Left kidney (tissue), 2 donors: ENCODE results near the gene CRYBA2. TPM values are rescaled to one million over a fixed set of nuclear protein-coding genes. Genes with fewer than 3 reads are reported as not detected.

ENCODE experiments used
- DNase-seq: peaks from one replicate; pipeline ENCODE4 v3.0.0-alpha.2; 2013
- polyA plus RNA-seq: library from polyadenylated mRNA; unstranded; fragments of 120-200 nt; gene quantifications from one replicate; pipeline ENCODE4 v1.2.1, GENCODE V29; 2013; ENCODE audit not compliant: insufficient read length

CRYBA2 gene
- polyA plus RNA-seq, 1 donor, result not detected

DNA sequence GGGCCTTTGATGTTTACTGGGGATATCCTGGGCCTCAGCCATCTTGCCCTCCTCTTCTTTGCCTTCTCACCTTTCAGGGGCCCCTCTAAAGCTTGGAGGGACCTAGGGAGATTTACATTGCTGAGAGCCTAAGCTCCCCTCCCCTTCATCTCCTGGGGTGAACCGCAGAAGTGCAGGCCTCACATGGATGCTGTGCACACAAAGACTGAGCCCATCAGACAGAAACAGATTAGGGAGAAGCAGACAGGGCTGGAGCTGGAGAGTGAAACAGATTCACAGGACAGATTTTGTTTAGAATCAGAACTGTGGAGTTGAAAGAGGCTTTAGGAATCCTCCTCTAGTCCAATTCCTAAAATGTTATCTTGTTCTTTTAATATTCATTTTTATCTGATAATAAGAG, 37.2 kb downstream of the CRYBA2 start:
- DNase-seq, result no peak

DNA sequence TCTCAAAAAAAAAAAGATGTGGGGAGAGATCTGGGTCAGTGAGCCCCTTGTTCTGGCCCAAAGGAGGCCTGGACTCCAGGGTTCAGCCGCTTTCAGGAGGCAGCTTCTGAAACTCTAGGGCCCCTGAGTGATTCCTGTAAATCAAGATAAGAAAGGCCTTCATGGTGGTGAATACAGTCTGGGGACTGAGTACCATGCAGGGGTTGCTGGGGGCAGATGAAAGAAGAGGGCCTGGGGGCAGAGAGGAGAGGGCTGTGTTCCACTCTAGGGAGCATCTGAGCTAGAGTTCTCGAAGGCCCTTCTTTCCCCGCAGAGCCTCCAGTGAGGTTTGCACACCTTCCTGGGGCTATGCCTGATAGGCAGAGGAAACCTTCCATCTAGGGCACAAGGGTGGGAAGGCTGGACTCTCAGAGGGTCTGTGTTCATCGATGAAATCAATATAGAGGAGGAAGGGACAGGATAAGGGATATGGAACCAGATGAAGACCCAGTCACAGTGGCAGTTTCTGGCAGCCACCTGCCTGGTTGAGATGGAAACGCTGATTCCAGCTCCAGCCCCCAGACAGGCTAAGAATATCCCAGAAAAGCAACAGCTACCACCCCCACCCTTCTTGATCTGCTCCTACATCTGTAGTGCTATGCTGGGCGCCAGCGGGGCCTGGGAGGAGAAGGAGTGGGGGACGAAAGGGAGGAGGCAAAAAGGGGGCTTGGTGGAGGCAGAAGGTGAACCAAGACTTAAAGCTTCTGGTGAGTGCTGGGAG, 38.5 kb downstream of the CRYBA2 start:
- no peak for DNase-seq

DNA sequence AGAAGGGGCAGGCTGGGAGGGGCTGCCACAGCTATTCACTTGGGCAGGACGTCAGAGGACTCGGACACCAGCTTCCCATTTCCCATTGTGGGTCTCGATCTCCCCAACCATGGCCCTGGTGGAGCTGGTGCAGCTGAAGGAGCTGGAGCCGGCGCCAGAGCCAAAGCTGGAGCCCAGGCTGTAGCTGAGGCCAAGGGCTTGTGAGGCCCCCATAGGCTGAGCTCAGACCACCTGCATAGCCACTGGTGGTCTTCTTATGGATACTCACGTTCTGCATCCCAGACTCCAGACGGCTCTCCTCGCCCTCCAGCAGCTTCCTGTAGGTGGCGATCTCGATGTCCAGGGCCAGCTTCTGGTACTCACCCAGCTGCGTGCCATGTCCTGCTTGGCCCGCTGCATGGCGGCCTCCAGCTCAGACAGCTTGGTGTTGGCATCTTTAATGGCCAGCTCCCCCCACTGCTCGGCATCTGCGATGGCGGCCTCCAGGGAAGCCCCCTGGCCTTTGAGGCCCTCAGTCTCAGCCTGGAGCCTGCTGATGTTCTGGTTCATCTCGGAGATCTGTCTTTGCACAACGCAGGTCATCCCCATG, 39.8 kb downstream of the CRYBA2 start:
- no peak for DNase-seq

DNA sequence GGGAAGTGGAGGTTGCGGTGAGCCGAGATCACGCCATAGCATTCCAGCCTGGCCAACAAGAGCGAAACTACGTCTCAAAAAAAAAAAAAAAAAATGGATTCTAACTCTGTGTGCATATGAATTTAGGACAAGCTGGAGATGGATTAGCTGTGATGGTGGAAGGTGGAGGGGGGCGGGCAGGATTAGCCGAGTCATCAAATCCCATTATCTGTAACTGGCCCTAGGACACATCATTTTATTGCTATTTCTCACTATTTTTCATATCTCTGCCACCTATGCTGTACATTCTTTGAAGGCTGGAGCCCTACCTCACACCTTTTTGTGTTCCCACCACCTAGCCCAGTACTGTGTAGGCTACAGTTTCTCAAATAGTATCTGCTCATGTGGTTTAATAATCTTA, 41.1 kb downstream of the CRYBA2 start:
- DNase-seq, result no peak

DNA sequence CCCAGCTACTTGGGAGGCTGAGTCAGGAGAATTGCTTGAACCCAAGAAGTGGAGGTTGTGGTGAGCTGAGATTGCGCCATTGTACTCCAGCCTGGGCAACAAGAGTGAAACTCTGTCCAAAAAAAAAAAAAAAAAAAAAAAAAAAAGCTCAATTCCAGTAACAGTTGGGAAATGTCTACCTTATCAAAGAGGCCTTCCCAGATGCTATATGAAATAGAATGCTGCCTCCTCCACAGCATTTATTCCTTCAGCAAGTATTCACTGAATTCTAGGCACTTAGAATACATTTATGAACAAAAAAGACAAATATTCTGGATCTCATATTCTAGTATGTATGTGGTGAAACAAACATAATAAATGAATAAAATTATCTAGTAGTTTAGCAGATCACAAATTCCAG, 46.6 kb downstream of the CRYBA2 start:
- no peak for DNase-seq

DNA sequence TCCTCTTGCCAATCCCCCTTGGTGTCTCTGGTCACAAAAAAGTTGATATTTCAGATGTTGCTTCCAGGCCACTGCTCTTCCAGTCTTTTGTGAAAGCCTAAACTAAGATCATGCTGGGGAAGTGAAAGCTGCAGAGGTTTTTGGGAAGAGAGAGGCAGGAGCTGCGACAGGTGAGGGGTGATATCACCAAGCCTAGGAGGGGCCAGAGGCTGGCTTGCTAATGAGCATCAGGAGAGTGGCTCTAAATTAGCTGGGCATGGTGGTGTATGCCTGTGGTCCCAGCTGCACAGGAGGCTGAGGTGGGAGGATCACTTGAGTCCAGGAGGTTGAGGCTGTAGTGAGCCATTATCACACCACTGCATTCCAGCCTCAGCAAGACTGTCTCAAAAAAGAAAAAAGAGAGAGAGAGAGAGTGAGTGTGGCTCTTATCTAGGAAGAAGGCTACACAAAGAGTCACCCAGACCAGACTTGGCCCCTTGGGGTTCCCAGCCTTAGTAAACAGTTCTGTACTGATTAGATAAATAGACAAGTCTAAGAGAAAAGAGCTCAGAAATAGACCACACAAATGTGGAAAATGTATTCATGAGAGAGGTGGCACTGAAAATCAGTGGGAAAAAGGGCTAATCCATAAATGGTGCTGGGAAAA, 48.3 kb downstream of the CRYBA2 start:
- no peak for DNase-seq

Other genes with a start within 250 kb of the CRYBA2 start
- 49.7 TPM for gene CYP27A1, start 211.3 kb downstream of the CRYBA2 start, polyA plus RNA-seq
- gene PRKAG3, start 161.6 kb downstream of the CRYBA2 start, polyA plus RNA-seq, result 0.15 TPM
- 0.12 TPM for gene WNT6, start 133.6 kb downstream of the CRYBA2 start, polyA plus RNA-seq
- gene WNT10A, start 112.6 kb downstream of the CRYBA2 start, polyA plus RNA-seq, result 0.45 TPM
- gene CDK5R2, start 33.8 kb downstream of the CRYBA2 start, polyA plus RNA-seq, result not detected
- not detected for gene FEV, start 8.2 kb downstream of the CRYBA2 start, polyA plus RNA-seq
- 0.28 TPM for gene CFAP65, start 48.1 kb upstream of the CRYBA2 start, polyA plus RNA-seq
- gene IHH, start 67.5 kb upstream of the CRYBA2 start, polyA plus RNA-seq, result 1.7 TPM
- 22.2 TPM for gene NHEJ1, start 167.4 kb upstream of the CRYBA2 start, polyA plus RNA-seq
- 22.3 TPM for gene SLC23A3, start 176.6 kb upstream of the CRYBA2 start, polyA plus RNA-seq
- gene CNPPD1, start 183.5 kb upstream of the CRYBA2 start, polyA plus RNA-seq, result 64.0 TPM
- 105 TPM for gene RETREG2, start 184.9 kb upstream of the CRYBA2 start, polyA plus RNA-seq
- gene ZFAND2B, start 213.4 kb upstream of the CRYBA2 start, polyA plus RNA-seq, result 39.5 TPM
- 42.6 TPM for gene ABCB6, start 225.5 kb upstream of the CRYBA2 start, polyA plus RNA-seq
- 49.5 TPM for gene ATG9A, start 236.2 kb upstream of the CRYBA2 start, polyA plus RNA-seq
- gene ANKZF1, start 236.4 kb upstream of the CRYBA2 start, polyA plus RNA-seq, result 73.1 TPM